H1 (cell line): ENCODE results near the gene ASIC2. TPM values are rescaled to one million over a fixed set of nuclear protein-coding genes. Genes with fewer than 3 reads are reported as not detected.

Experiments used
- MAFK ChIP-seq: IDR thresholded peaks from 2 replicates; pipeline ENCODE4 v1.6.1; 2012; ENCODE audit warnings: low read depth, mild to moderate bottlenecking, improper control_type of control experiment, low read length
- POLR2AphosphoS5 ChIP-seq: IDR thresholded peaks from 2 replicates; pipeline ENCODE4 v1.6.1; 2011; ENCODE audit warnings: low read depth, low read length
- TCF12 ChIP-seq: IDR thresholded peaks from 2 replicates; pipeline ENCODE4 v1.6.1; 2011; ENCODE audit warnings: low read depth, mild to moderate bottlenecking, low read length
- polyA plus RNA-seq, 7 experiments: library from polyadenylated mRNA; depleted of rRNA in 3 of 7; stranded (reverse) in 5 of 7; unstranded in 2 of 7; fragments of >200 nt in 5 of 7; fragments of 200-250 nt in 2 of 7; gene quantifications; 1 replicate in 5 of 7; 2 replicates in 1 of 7; 4 replicates in 1 of 7; pipeline versions ENCODE4 v1.2.1 to v1.2.3, GENCODE V29; 2011 to 2013; ENCODE audit warnings: missing spikeins in 2 of 7, mixed read lengths in 2 of 7
- total RNA-seq: library from RNA; stranded (reverse); fragmentation: NEBNext Ultra II Directional; extraction: Animal tissue kit (Norgen Biotek cat#: 25700); gene quantifications from 2 replicates; pipeline ENCODE4 v1.2.1, GENCODE V29; 2021

The ASIC2 gene
- total and polyA plus RNA-seq, 2 of the 8 experiments (the other 6 are each of a cell fraction or from before 2014, with no cell fraction given), result 0.86 to 1.2 TPM

DNA sequence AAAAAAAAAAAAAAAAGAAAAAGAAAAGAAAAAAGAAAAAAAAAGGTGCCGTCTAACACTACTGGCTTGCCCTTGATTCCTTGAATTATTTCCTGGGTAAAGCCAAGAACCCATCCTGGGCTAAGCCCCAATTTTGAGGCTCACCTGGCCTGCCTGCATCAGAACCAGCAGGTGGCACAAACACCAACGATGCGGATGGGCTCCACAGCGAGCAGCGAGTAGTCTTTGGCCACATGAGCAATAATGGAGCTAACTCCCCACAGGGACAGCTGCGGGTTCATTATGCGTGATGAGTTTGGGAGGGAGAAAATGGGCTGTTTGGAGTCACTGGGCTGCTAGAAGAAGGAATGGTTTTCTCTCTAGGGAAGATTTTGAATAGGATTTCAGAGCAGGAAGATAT lies 91.1 kb downstream of the ASIC2 start (continued):
- no peak for TF ChIP-seq MAFK
- TF ChIP-seq POLR2AphosphoS5, result no peak
- TF ChIP-seq TCF12, result 0 out of 2 replicates have a peak, but pooled peaks have one; percentile 34
- TF ChIP-seq, all 59 proteins: peak for 3
